DND-41 (cell line): ENCODE results near the gene FUT1.

ENCODE experiments used
- ATAC-seq: fragments of 200-7000 bp; cut with Tn5 transposase; 3 replicates; pipeline ENCODE4 v1.9.1; 2021; ENCODE audit warnings: low read depth; ENCODE audit not compliant: insufficient read depth
- DNase-seq: peaks from one replicate; pipeline ENCODE4 v3.0.0-alpha.2; 2020
- H2AFZ ChIP-seq: 2 replicates; pipeline ENCODE4 v1.6.0; 2012; ENCODE audit warnings: low read depth, low read length
- H3K27ac ChIP-seq: 2 replicates; pipeline ENCODE4 v1.5.1; 2012; ENCODE audit warnings: low read length, inconsistent platforms
- H3K27me3 ChIP-seq: fragments of 200-600 bp; sonication (generic); 2 replicates; pipeline ENCODE4 v1.6.0; 2012; ENCODE audit warnings: low read length, mild to moderate bottlenecking, inconsistent platforms; ENCODE audit not compliant: insufficient read depth, poor library complexity
- H3K36me3 ChIP-seq: 2 replicates; pipeline ENCODE4 v1.5.1; 2012; ENCODE audit warnings: low read length, inconsistent platforms; ENCODE audit not compliant: insufficient read depth
- H3K4me1 ChIP-seq: 2 replicates; pipeline ENCODE4 v1.5.1; 2012; ENCODE audit warnings: mild to moderate bottlenecking, low read length; ENCODE audit not compliant: insufficient read depth
- H3K4me2 ChIP-seq: 2 replicates; pipeline ENCODE4 v1.6.0; 2012; ENCODE audit warnings: mild to moderate bottlenecking, moderate library complexity, low read length, inconsistent platforms; ENCODE audit not compliant: insufficient read depth
- H3K4me3 ChIP-seq, 2 experiments: fragments of 200-600 bp in 1 of 2; shearing (Covaris generic) in 1 of 2; 2 replicates each; pipeline ENCODE4 v1.5.1; 2012 to 2016; ENCODE audit warnings: inconsistent platforms in 2 of 2, low read length in 2 of 2, mild to moderate bottlenecking in 2 of 2, low read depth in 1 of 2, moderate library complexity in 1 of 2
- H3K79me2 ChIP-seq: 2 replicates; pipeline ENCODE4 v1.6.0; 2012; ENCODE audit warnings: low read length, inconsistent platforms; ENCODE audit not compliant: insufficient read depth
- H3K9ac ChIP-seq: 2 replicates; pipeline ENCODE4 v1.6.0; 2012; ENCODE audit warnings: low read depth, mild to moderate bottlenecking, inconsistent platforms, low read length, moderate library complexity
- H3K9me3 ChIP-seq: 2 replicates; pipeline ENCODE4 v1.5.1; 2012; ENCODE audit warnings: low read length, moderate library complexity, mild to moderate bottlenecking, inconsistent platforms; ENCODE audit not compliant: insufficient read depth, severe bottlenecking
- H4K20me1 ChIP-seq: 2 replicates; pipeline ENCODE4 v1.6.0; 2012; ENCODE audit warnings: low read length; ENCODE audit not compliant: insufficient read depth
- EZH2 ChIP-seq: IDR thresholded peaks from 3 replicates; pipeline ENCODE4 v1.6.1; 2012; ENCODE audit warnings: borderline replicate concordance, low read depth, mild to moderate bottlenecking, moderate library complexity, low read length, inconsistent platforms; ENCODE audit not compliant: severe bottlenecking
- TF ChIP-seq, protein P1 (sequence below): IDR thresholded peaks from 2 replicates; pipeline ENCODE4 v1.5.1; 2012; ENCODE audit warnings: borderline replicate concordance, low read length, moderate library complexity, mild to moderate bottlenecking; ENCODE audit not compliant: poor library complexity, severe bottlenecking; ENCODE audit errors: extremely low read depth

The FUT1 gene

GRCh38 chr19:48797103-48797502 is 44.7 kb upstream of the FUT1 start:
- H3K36me3 ChIP-seq, result 0 out of 2 replicates have a peak, but pooled peaks cover 12% of the 10 kb centered on the region
- H4K20me1 ChIP-seq, result no peaks in the 10 kb centered on the region
- H3K9ac ChIP-seq, result no peak overlapping the region
- H3K27me3 ChIP-seq, result no peaks in the 10 kb centered on the region
- H3K4me3 ChIP-seq, result no peak overlapping the region
- H3K9me3 ChIP-seq, result no peaks in the 10 kb centered on the region
- DNase-seq, result no peak
- H3K4me1 ChIP-seq, result peaks cover 24% of the 10 kb centered on the region
- H3K4me2 ChIP-seq, result no peak overlapping the region
- no peak for ATAC-seq
- TF ChIP-seq EZH2, result no peak
- TF ChIP-seq, protein P1, sequence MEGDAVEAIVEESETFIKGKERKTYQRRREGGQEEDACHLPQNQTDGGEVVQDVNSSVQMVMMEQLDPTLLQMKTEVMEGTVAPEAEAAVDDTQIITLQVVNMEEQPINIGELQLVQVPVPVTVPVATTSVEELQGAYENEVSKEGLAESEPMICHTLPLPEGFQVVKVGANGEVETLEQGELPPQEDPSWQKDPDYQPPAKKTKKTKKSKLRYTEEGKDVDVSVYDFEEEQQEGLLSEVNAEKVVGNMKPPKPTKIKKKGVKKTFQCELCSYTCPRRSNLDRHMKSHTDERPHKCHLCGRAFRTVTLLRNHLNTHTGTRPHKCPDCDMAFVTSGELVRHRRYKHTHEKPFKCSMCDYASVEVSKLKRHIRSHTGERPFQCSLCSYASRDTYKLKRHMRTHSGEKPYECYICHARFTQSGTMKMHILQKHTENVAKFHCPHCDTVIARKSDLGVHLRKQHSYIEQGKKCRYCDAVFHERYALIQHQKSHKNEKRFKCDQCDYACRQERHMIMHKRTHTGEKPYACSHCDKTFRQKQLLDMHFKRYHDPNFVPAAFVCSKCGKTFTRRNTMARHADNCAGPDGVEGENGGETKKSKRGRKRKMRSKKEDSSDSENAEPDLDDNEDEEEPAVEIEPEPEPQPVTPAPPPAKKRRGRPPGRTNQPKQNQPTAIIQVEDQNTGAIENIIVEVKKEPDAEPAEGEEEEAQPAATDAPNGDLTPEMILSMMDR, result no peak
- H2AFZ ChIP-seq, result no peak overlapping the region
- H3K27ac ChIP-seq, result no peak overlapping the region
- no peaks in the 10 kb centered on the region for H3K79me2 ChIP-seq

DNA sequence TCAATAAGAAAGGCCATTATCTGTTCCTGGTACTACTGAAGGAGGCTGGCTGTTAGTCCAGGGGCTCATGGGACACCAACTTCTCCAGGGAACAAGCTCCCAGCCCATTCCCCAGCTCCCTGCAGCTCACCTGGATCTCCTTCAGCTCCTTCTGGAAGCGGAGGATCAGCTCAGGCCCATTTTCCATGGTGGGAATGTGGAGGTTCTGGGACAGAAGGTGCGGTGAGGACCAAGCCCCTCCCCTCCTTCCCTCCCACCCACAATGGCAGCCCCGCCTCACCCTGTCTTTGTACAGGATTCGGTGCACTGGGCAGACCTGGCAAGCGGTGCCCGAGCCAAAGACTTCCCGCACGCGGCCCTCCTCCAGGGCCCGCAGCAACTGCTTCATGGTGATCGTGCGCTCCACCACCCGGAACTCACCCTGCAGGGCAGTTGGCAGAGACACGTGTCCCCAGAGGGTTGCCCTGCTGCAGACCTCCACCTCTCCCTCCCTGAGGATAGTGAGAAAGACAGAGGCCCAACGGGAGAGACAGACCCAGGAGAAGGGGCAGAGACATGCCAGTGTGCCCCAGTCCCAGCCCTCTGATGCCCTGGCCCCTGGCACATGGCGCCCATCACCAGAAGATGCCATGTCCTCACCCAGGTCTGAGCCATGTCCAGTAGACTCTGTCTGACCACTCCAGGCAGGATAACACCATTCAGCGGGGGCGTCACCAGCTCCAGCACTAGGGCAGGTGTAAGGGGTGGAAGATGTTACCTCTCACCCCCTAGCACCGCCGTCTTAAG is 44.0 kb upstream of the FUT1 start:
- H3K27me3 ChIP-seq, result no peaks in the 10 kb centered on the region
- no peaks in the 10 kb centered on the region for H4K20me1 ChIP-seq
- H3K4me3 ChIP-seq, result no peak overlapping the region
- H2AFZ ChIP-seq, result no peak overlapping the region
- no peak overlapping the region for H3K27ac ChIP-seq
- no peaks in the 10 kb centered on the region for H3K79me2 ChIP-seq
- no peak overlapping the region for H3K4me2 ChIP-seq
- no peak for TF ChIP-seq EZH2
- TF ChIP-seq, protein P1, result no peak
- H3K9ac ChIP-seq, result no peak overlapping the region
- H3K9me3 ChIP-seq, result no peaks in the 10 kb centered on the region
- H3K4me1 ChIP-seq, result peaks cover 24% of the 10 kb centered on the region
- DNase-seq, result no peak
- 0 out of 2 replicates have a peak, but pooled peaks cover 12% of the 10 kb centered on the region for H3K36me3 ChIP-seq
- no peak for ATAC-seq

- DNase-seq (no peak), ATAC-seq (no peak)
- Histone ChIP-seq H3K4me3 (no peak overlapping the region), H4K20me1 (no peaks in the 10 kb centered on the region), H3K4me1 (peaks cover 24% of the 10 kb centered on the region), H3K9ac (no peak overlapping the region), H3K27me3 (no peaks in the 10 kb centered on the region), H2AFZ (peak overlapping the region; percentile 25; the same call in 1 of the 2 replicates), H3K27ac (no peak overlapping the region), H3K79me2 (no peaks in the 10 kb centered on the region), H3K36me3 (0 out of 2 replicates have a peak, but pooled peaks cover 12% of the 10 kb centered on the region), H3K4me2 (no peak overlapping the region), H3K9me3 (no peaks in the 10 kb centered on the region)
- no peak for TF ChIP-seq EZH2
- TF ChIP-seq, protein P1, result no peak
Observed at GRCh38 chr19:48795685-48796070, 43.2 kb upstream of the FUT1 start.
